Heart left ventricle (tissue), 16 donors: Measurements from ENCODE around the gene TPRG1. TPM values are rescaled to one million over a fixed set of nuclear protein-coding genes. Genes with fewer than 3 reads are reported as not detected.
"Not testable (repeated sequence)": the region's sequence is repeated elsewhere in the genome, so short reads cannot be mapped to it uniquely, and the experiment has no call there.

Experiments used
- ATAC-seq, 4 donors: fragments of 200-7000 bp; cut with Tn5 transposase; one replicate each; pipeline ENCODE4 v1.9.1; 2020 to 2022; ENCODE audit warnings: moderate library complexity in 4 of 4, mild to moderate bottlenecking in 3 of 4, moderate number of reproducible peaks in 1 of 4
- DNase-seq, 5 donors: peaks; one replicate each; pipeline ENCODE4 v3.0.0-alpha.2; 2020
- H3K27ac ChIP-seq, 12 donors: fragments of 200-600 bp; sonication (generic) in 4 of 12; one replicate each; pipeline versions ENCODE4 v1.5.0 to v1.8.0; 2016 to 2022; ENCODE audit warnings: mild to moderate bottlenecking in 2 of 12
- H3K27me3 ChIP-seq, 9 donors: fragments of 200-600 bp; sonication (generic) in 2 of 9; one replicate each; pipeline versions ENCODE4 v1.5.1 to v1.8.0; 2016 to 2022; ENCODE audit warnings: mild to moderate bottlenecking in 3 of 9
- H3K36me3 ChIP-seq, 9 donors: fragments of 200-600 bp; sonication (generic) in 2 of 9; one replicate each; pipeline versions ENCODE4 v1.5.0 to v1.8.0; 2018 to 2022; ENCODE audit warnings: mild to moderate bottlenecking in 2 of 9
- H3K4me1 ChIP-seq, 12 donors: fragments of 200-600 bp; sonication (generic) in 4 of 12; one replicate each; pipeline versions ENCODE4 v1.5.0 to v1.8.0; 2016 to 2022; ENCODE audit warnings: mild to moderate bottlenecking in 3 of 12
- H3K4me3 ChIP-seq, 12 donors: fragments of 200-600 bp; sonication (generic) in 4 of 12; one replicate each; pipeline versions ENCODE4 v1.5.0 to v1.8.0; 2017 to 2022; ENCODE audit warnings: mild to moderate bottlenecking in 9 of 12, moderate library complexity in 4 of 12
- H3K9me3 ChIP-seq, 12 donors: fragments of 200-600 bp; sonication (generic) in 4 of 12; one replicate each; pipeline versions ENCODE4 v1.5.0 to v1.8.0; 2016 to 2022; ENCODE audit warnings: mild to moderate bottlenecking in 1 of 12
- CTCF ChIP-seq, 12 donors: fragments of 200-600 bp; sonication (generic) in 4 of 12; IDR thresholded peaks; one replicate each; pipeline versions ENCODE4 v1.5.0 to v1.8.0; 2018 to 2022; ENCODE audit warnings: antibody characterized with exemption in 12 of 12, mild to moderate bottlenecking in 5 of 12
- POLR2A ChIP-seq, 2 donors: fragments of 450-650 bp; IDR thresholded peaks; one replicate each; pipeline ENCODE4 v1.6.1; 2017; ENCODE audit warnings: antibody characterized with exemption in 2 of 2, mild to moderate bottlenecking in 2 of 2, moderate library complexity in 2 of 2
- WGBS, 4 donors: extraction: QIAGEN DNeasy Blood & Tissue Kit in 2 of 4; methylation state at CpG; one replicate each; pipeline versions ENCODE4 v1.1.5 to v1.1.7; 2013 to 2018; 5-methylcytosine and 5-hydroxymethylcytosine counted together
- intact Hi-C, 10 donors: fragments of 100-400 bp; cut with DNase I; formaldehyde crosslinking; loops; one replicate each; pipeline versions ENCODE4 v1.11.1 to v1.14.2; 2022
- polyA plus RNA-seq, 2 donors: library from polyadenylated mRNA; stranded (reverse); fragments of 200-250 nt; gene quantifications; one replicate each; pipeline ENCODE4 v1.2.3, GENCODE V29; 2013
- total RNA-seq, 9 donors: library from RNA; depleted of rRNA in 2 of 9; stranded (reverse); fragments of >200 nt in 2 of 9; fragmentation: NEBNext Ultra II Directional in 3 of 9; extraction: Animal tissue kit (Norgen Biotek cat#: 25700) in 3 of 9; gene quantifications; one replicate each; pipeline versions ENCODE4 v1.1.0 to v1.2.4, GENCODE V29; 2016 to 2023
- donor health status: ischemic (EF 13 %, LVEDD 7.1; RV severe dilation, severe dysfunction).
- donor health status: healthy with polysubstance abuse.
- donor health status: DM: no; HTN: yes; CAD: no.
- donor health status: DM: no; HTN: no; CAD: no.
- donor health status: ischemic (EF 25% LVEDD 6.9; RV normal size, moderate dysfunction).
- donor health status: ischemic (EF 25% LVEDD 5.7; RV mildly dilated, moderate dysfunction).
- donor health status: healthy.
- donor health status: DM: yes; HTN: yes; CAD: no.
- donor health status: ischemic (EF 35%, LVEDD 5.7; RV mildly dilated, moderate dysfunction).
- donor health status: nonischemic (EF 11% LVEDD 7.7; RV severe dilation, severe dysfunction).
- donor health status: DM: yes; HTN: yes; CAD: no.
- donor health status: PGD.
- donor health status: ischemic (EF 29% LVEDD 5.4; RV normal size, mild dysfunction).
- donor health status: nonischemic (EF 23%, LVEDD 6.1; RV moderate dilation, normal function).

TPRG1 gene
- total and polyA plus RNA-seq, 11 donors: 0.13 to 9.5 (median 1.2) TPM

- ATAC-seq: no peak
- no peaks in the 10 kb centered on the region for H3K27me3 ChIP-seq
- no peak for TF ChIP-seq POLR2A (IDR thresholded peaks at IDR 0.05)
- TF ChIP-seq CTCF (IDR thresholded peaks at IDR 0.05): no peak
- WGBS, 4 donors: 73 to 83% (median 80%) methylated on average over 3 of the region's 3 CpGs
- no peak for DNase-seq
- intact Hi-C loops: no loop called here
- no peaks in the 10 kb centered on the region for H3K9me3 ChIP-seq
- H3K4me3 ChIP-seq: no peak overlapping the region
- peaks cover 0 to 4% (median 0%) of the 10 kb centered on the region in 12 donors for H3K4me1 ChIP-seq
- H3K36me3 ChIP-seq: no peaks in the 10 kb centered on the region
- no peak overlapping the region for H3K27ac ChIP-seq
Measured at GRCh38 chr3:189325454-189325853, 153.7 kb downstream of the TPRG1 start.

GRCh38 chr3:189329630-189330029 lies 157.9 kb downstream of the TPRG1 start:
- 94 to 97% (median 95%) methylated on average over 4 of the region's 4 CpGs for WGBS, 4 donors
- not testable (repeated sequence) for H3K36me3 ChIP-seq, ATAC-seq

GRCh38 chr3:189330066-189330465 lies 158.3 kb downstream of the TPRG1 start:
- intact Hi-C loops: no loop called here
- Histone ChIP-seq H3K4me1 (peaks cover 0 to 2% (median 0%) of the 10 kb centered on the region in 12 donors), H3K4me3 (no peak overlapping the region), H3K9me3 (no peaks in the 10 kb centered on the region), H3K27ac (no peak overlapping the region), H3K27me3 (no peaks in the 10 kb centered on the region), H3K36me3 (no peaks in the 10 kb centered on the region)
- ATAC-seq: no peak
- 84 to 91% (median 91%) methylated on average over 4 of the region's 4 CpGs for WGBS, 4 donors
- DNase-seq: no peak
- TF ChIP-seq POLR2A (IDR thresholded peaks at IDR 0.05) (no peak), CTCF (IDR thresholded peaks at IDR 0.05) (no peak)

More at GRCh38 chr3:189329630-189330029, 157.9 kb downstream of the TPRG1 start:
- intact Hi-C loops, H3K4me1 ChIP-seq, DNase-seq, H3K27ac ChIP-seq, H3K9me3 ChIP-seq, H3K4me3 ChIP-seq, H3K27me3 ChIP-seq: not testable (repeated sequence)

GRCh38 chr3:189331002-189331418 lies 159.2 kb downstream of the TPRG1 start:
- TF ChIP-seq CTCF (IDR thresholded peaks at IDR 0.05): no peak
- no peak for TF ChIP-seq POLR2A (IDR thresholded peaks at IDR 0.05)
- intact Hi-C loops: no loop called here
- DNase-seq (no peak), ATAC-seq (no peak)
- Histone ChIP-seq H3K27ac (no peak overlapping the region), H3K9me3 (no peaks in the 10 kb centered on the region), H3K4me1 (no peaks in the 10 kb centered on the region), H3K36me3 (no peaks in the 10 kb centered on the region), H3K27me3 (no peaks in the 10 kb centered on the region), H3K4me3 (no peak overlapping the region)
- 75 to 86% (median 78%) methylated on average over 6 of the region's 6 CpGs for WGBS, 4 donors
